ENCODE data around the gene TSHZ1. TPM values are rescaled to one million over a fixed set of nuclear protein-coding genes. Genes with fewer than 3 reads are reported as not detected.

The TSHZ1 gene
- total RNA-seq, 1 donor from 2014 or later: 24.6 TPM

DNA sequence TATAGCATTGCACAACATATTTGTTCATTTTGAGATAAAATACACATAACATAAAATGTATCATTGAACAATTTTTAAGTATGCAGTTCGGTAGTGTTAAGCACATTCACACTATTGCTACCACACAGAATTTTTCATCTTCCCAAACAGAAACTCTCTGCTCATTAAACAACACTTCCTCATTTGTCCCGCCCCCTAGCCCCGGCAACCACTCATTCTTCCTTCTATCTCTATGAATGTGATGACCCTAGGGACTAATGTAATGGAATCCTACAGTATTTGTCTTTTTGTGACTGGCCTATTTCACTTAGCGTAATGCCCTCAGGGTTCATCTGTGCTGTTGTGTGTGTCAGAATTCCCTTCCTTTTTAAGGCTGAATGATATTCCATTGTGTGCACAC is 95.4 kb downstream of the TSHZ1 start:
- Histone ChIP-seq H3K9me3 (replicated peaks) (peaks cover 33% of the 10 kb centered on the region), H3K4me3 (no peak overlapping the region), H3K27me3 (ENCODE audit: low read depth) (no peaks in the 10 kb centered on the region), H3K4me1 (no peaks in the 10 kb centered on the region), H3K36me3 (no peaks in the 10 kb centered on the region), H3K27ac (replicated peaks) (no peak overlapping the region)
- no peak for DNase-seq
- TF ChIP-seq, protein P1, sequence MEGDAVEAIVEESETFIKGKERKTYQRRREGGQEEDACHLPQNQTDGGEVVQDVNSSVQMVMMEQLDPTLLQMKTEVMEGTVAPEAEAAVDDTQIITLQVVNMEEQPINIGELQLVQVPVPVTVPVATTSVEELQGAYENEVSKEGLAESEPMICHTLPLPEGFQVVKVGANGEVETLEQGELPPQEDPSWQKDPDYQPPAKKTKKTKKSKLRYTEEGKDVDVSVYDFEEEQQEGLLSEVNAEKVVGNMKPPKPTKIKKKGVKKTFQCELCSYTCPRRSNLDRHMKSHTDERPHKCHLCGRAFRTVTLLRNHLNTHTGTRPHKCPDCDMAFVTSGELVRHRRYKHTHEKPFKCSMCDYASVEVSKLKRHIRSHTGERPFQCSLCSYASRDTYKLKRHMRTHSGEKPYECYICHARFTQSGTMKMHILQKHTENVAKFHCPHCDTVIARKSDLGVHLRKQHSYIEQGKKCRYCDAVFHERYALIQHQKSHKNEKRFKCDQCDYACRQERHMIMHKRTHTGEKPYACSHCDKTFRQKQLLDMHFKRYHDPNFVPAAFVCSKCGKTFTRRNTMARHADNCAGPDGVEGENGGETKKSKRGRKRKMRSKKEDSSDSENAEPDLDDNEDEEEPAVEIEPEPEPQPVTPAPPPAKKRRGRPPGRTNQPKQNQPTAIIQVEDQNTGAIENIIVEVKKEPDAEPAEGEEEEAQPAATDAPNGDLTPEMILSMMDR (IDR thresholded peaks at IDR 0.05; ENCODE audit: borderline replicate concordance): no peak
- intact Hi-C loops (cut with micrococcal nuclease): no loop called here

DNA sequence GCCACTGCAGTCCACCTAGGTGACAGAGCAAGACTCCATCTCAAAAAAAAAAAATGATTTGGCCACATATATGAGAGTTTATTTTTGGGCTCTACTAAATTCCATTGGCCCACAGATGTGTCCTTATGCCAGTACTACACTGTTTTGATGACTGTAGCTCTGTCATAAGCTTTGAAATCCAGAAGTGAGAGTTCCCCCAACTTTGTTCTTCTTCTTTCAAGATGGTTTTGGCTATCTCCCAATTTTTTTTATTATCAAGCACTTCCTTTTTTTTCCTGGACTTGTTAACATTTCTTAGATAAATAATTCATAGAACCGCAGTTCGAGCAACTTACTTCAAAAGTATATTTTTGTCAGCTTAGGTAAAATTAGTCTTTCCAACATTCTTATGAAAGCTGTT is 96.9 kb downstream of the TSHZ1 start:
- intact Hi-C loops (cut with micrococcal nuclease): no loop called here
- Histone ChIP-seq H3K4me1 (no peaks in the 10 kb centered on the region), H3K9me3 (replicated peaks) (peaks cover 33% of the 10 kb centered on the region), H3K27ac (replicated peaks) (no peak overlapping the region), H3K36me3 (no peaks in the 10 kb centered on the region), H3K4me3 (no peak overlapping the region), H3K27me3 (ENCODE audit: low read depth) (no peaks in the 10 kb centered on the region)
- TF ChIP-seq, protein P1 (IDR thresholded peaks at IDR 0.05; ENCODE audit: borderline replicate concordance): no peak
- DNase-seq: no peak

DNA sequence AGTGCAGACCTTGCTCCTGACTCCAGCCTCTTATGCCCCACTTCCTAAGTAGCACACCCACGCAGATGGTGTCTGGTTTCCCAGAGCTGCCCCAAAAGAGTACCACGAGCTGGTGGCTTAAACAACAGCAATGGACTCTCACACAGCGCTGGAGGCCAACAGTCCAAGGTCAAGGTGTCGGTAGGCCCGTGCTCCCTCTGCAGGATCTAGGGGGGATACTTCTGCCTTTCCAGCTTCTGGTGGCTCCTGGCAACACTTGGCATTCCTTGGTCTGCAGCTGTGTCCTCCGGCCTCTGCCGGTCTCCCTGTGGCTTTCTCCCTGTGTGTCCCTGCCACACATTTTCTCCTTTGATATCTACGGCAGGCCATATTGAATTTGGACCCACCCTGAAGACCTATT is 99.0 kb downstream of the TSHZ1 start:
- Histone ChIP-seq H3K27ac (replicated peaks) (no peak overlapping the region), H3K9me3 (replicated peaks) (peaks cover 33% of the 10 kb centered on the region), H3K27me3 (ENCODE audit: low read depth) (no peaks in the 10 kb centered on the region), H3K4me3 (no peak overlapping the region), H3K4me1 (no peaks in the 10 kb centered on the region), H3K36me3 (no peaks in the 10 kb centered on the region)
- no peak for DNase-seq
- intact Hi-C loops (cut with micrococcal nuclease): no loop called here
- TF ChIP-seq, protein P1 (IDR thresholded peaks at IDR 0.05; ENCODE audit: borderline replicate concordance): peak; percentile 24

DNA sequence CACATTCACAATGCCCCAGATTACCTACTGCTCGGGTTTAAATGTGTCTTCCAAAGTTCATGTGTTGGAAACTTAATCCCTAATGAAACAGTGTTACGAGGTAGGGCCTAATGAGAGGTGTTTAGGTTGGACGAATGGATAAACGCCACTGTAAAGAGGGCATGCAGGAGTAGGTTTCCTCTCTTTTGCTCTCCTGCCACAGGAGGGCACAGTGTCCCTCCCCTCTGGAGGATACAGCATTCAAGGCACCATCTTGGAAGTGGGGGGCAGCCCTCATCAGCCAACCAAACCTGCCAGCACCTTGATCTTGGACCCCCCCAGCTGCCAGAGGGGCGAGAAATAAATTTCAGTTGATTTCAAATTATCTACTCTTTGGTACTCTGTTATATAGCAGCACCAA is 103.5 kb downstream of the TSHZ1 start:
- H3K4me1 ChIP-seq: no peaks in the 10 kb centered on the region
- TF ChIP-seq, protein P1 (IDR thresholded peaks at IDR 0.05; ENCODE audit: borderline replicate concordance): no peak
- H3K4me3 ChIP-seq: no peak overlapping the region
- no peak for DNase-seq
- H3K27me3 ChIP-seq (ENCODE audit: low read depth): no peaks in the 10 kb centered on the region
- peaks cover 4% of the 10 kb centered on the region for H3K9me3 ChIP-seq (replicated peaks)
- H3K27ac ChIP-seq (replicated peaks): no peak overlapping the region
- intact Hi-C loops (cut with micrococcal nuclease): no loop called here
- H3K36me3 ChIP-seq: no peaks in the 10 kb centered on the region

DNA sequence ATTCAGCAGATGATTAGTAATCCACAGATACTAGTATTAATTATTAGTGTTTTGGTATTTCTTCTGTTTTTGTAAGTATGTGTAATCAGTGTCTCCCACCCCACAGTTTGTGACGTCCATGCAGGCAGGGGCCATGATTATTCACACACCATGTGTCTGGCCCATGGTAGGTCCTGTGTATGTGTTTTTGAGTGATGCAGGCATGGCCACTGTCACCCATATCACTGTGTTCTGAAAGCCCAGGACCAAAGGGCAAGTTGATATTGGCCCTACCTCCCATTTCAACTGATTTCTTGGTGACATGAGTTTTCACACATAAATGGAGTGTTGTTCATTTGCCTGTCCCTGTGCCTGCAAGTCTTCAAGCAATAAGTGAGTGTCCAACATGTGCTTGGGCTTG is 104.0 kb downstream of the TSHZ1 start:
- intact Hi-C loops (cut with micrococcal nuclease): no loop called here

More for the DNA sequence above, 104.0 kb downstream of the TSHZ1 start:
- Histone ChIP-seq H3K27ac (replicated peaks) (no peak overlapping the region), H3K4me1 (no peaks in the 10 kb centered on the region), H3K9me3 (replicated peaks) (no peaks in the 10 kb centered on the region), H3K36me3 (no peaks in the 10 kb centered on the region), H3K27me3 (ENCODE audit: low read depth) (no peaks in the 10 kb centered on the region), H3K4me3 (no peak overlapping the region)
- TF ChIP-seq, protein P1 (IDR thresholded peaks at IDR 0.05; ENCODE audit: borderline replicate concordance): no peak
- no peak for DNase-seq

Measured in left ventricle myocardium inferior (tissue), 1 donor.